Adipocyte (in vitro differentiated cells): ENCODE measurements around the gene ZNF366.

Experiments
- DNase-seq: peaks from one replicate; pipeline ENCODE4 v3.0.0-alpha.2; 2015; ENCODE audit warnings: low read depth
- H3K27me3 ChIP-seq: replicated peaks from 2 replicates; pipeline ENCODE4 v1.7.0; 2013; ENCODE audit warnings: mild to moderate bottlenecking, low read length, moderate library complexity; ENCODE audit not compliant: control insufficient read depth, insufficient read depth
- H3K36me3 ChIP-seq: 2 replicates; pipeline ENCODE4 v1.7.0; 2013; ENCODE audit warnings: low read length, mild to moderate bottlenecking, moderate library complexity; ENCODE audit not compliant: control insufficient read depth, insufficient read depth, severe bottlenecking
- H3K4me1 ChIP-seq: 2 replicates; pipeline ENCODE4 v1.7.0; 2013; ENCODE audit warnings: mild to moderate bottlenecking, low read length, moderate library complexity; ENCODE audit not compliant: control insufficient read depth, insufficient read depth
- H3K4me3 ChIP-seq: 2 replicates; pipeline ENCODE4 v1.7.0; 2013; ENCODE audit warnings: mild to moderate bottlenecking, low read length, moderate library complexity
- H3K9ac ChIP-seq: 2 replicates; pipeline ENCODE4 v1.7.0; 2013; ENCODE audit warnings: mild to moderate bottlenecking, low read length, moderate library complexity
- H3K9me3 ChIP-seq: 2 replicates; pipeline ENCODE4 v1.7.0; 2013; ENCODE audit warnings: mild to moderate bottlenecking, low read length, moderate library complexity; ENCODE audit not compliant: control insufficient read depth

ZNF366 gene

DNA sequence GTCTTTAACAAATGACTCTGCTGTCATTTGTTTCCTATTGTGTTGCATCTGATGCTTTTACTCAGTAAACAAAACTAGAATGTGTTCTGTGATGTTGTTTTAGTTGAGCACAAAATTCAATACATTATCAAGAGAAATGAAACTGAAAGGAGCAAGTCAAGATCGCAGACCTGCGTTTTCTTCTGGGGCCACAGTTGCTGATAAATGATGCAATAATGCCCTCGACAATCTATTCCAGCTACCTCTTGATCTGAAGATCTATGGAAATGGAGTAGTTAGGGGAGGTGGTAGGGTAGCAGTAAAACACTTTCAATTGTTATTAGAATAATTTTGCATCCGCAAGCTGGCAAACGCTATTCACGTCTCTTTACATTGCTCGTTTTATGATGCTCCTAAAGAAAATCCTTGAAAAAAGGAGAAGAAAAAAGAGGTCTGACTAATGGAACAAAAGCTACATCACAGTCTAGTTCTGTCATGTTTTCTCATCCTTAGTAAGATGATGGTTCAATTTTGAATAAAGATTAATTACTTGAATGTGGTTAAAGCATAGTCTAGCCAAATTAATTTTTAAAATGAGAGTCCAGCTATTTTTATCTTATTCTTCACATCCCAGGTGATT lies 1.6 kb downstream of the ZNF366 start:
- no peaks in the 10 kb centered on the region for H3K9me3 ChIP-seq
- H3K9ac ChIP-seq = no peak overlapping the region
- H3K4me1 ChIP-seq = peaks cover 44% of the 10 kb centered on the region
- H3K4me3 ChIP-seq = no peak overlapping the region
- H3K27me3 ChIP-seq = no peaks in the 10 kb centered on the region
- no peak for DNase-seq
- no peaks in the 10 kb centered on the region for H3K36me3 ChIP-seq

DNA sequence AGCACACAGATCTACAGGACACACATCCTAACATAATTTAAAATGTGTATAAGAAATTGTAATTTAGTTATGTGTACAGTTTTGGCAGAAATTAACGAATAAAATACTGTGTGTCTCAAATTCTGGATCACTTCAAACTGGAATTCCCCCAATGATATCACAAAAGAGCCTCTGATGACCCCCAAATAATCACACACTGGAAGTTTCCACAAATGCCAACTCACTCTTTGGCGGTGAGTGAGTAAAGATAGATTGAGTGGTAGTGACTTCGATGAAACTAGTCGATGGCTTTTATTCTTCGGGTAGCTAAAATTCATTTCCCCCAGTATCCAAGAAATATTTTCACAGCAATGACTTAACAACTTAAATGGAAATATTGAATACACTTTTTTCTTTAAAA lies 2.2 kb downstream of the ZNF366 start:
- H3K4me1 ChIP-seq = peaks cover 39% of the 10 kb centered on the region
- H3K9me3 ChIP-seq = no peaks in the 10 kb centered on the region
- no peak overlapping the region for H3K4me3 ChIP-seq
- H3K9ac ChIP-seq = peak overlapping the region; percentile 70
- H3K36me3 ChIP-seq = no peaks in the 10 kb centered on the region
- no peaks in the 10 kb centered on the region for H3K27me3 ChIP-seq
- no peak for DNase-seq

DNA sequence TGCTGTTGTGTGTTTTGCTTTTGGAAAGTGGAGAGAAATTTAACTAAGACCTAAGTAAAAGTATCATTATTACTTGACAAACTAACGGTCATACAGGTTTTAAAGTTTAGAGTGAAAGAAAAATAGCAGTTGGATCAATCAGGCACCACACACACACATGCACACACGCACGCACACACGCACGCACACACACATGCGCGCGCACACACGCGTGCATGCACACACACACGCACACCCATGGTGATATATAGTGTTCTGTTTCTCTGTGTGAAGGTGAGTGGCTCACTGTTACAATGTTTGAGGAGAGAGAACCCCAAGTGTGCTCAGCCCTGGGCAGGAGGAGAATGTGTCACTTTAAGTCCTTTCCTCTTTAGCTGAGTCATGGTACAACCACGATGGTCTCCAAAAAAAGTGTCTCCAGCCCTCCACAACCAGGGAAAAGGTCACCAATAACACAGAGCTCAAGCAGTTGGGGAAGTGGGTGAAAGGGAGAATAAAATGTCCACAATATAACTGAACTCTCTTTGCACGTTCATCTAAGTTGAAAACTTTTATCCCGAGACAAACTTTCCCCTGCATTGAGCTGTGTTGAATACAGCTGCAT lies 3.2 kb downstream of the ZNF366 start:
- Histone ChIP-seq H3K9ac (peak overlapping the region; percentile 70), H3K9me3 (no peaks in the 10 kb centered on the region), H3K36me3 (no peaks in the 10 kb centered on the region), H3K4me1 (peaks cover 32% of the 10 kb centered on the region), H3K4me3 (peak overlapping the region; percentile 52), H3K27me3 (no peaks in the 10 kb centered on the region)
- peak; percentile 36 for DNase-seq

DNA sequence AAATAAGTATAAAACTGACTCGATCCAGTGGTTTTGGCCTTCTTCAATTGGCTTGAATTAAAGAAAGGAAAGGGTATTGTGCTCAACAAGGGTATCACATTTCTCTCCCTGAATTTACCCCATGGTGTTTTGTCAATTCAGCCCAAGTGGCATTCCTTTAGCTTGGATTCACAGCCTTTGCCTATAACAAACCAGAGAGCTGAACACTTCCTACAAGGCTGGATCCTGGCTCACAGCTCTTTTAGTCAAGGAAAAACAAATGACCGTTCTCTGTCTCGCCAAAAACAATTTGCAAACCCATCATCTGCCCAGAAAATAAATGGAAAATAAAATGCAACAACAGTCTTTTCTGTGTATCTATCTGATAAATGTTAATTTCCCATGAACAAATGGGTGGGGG lies 5.7 kb downstream of the ZNF366 start:
- peak overlapping the region; percentile 17 for H3K9ac ChIP-seq
- no peaks in the 10 kb centered on the region for H3K36me3 ChIP-seq
- no peaks in the 10 kb centered on the region for H3K9me3 ChIP-seq
- no peak for DNase-seq
- peaks cover 33% of the 10 kb centered on the region for H3K4me1 ChIP-seq
- no peaks in the 10 kb centered on the region for H3K27me3 ChIP-seq
- no peak overlapping the region for H3K4me3 ChIP-seq

DNA sequence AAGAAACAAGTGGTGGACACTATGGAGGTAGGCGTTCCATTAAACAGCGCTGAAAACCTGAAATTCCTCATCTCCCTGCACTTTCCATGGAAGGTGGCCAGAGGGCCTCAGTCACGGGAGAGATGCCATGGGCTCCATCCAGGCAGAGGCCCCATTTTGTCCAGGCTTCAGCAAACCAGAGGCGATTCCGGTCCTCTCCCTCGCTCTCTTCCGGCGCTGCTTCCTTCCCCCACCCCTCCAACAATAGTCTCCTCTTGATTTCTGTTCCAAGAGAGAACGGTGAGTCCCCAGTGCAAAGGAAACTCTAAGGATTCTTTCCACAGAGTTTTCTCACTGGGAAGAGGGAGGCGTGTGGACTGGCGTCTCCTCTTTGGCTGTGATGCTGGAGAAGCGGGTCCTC lies 7.5 kb downstream of the ZNF366 start:
- H3K27me3 ChIP-seq = no peaks in the 10 kb centered on the region
- no peak overlapping the region for H3K4me3 ChIP-seq
- H3K9ac ChIP-seq = peak overlapping the region; percentile 11
- no peaks in the 10 kb centered on the region for H3K9me3 ChIP-seq
- H3K4me1 ChIP-seq = peaks cover 32% of the 10 kb centered on the region
- DNase-seq = no peak
- no peaks in the 10 kb centered on the region for H3K36me3 ChIP-seq

DNA sequence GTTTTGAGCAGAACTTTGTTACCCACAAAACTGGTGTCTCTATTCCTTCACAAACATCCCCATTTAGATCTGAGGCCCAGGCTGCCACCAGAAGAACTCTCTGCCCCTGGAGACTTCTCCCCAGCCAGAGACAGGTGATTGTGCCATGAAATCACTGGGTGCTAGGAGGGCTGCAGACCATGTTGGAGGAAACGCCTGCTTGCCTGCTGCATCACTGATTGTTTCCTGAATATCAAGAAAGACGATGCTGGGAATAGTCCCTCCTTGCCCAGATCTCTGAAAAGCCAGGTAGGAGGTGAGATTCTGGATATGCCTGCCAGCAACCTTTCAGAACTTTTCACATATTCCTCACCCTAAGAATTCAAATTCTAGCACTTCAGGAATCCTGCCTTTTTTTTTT lies 8.1 kb downstream of the ZNF366 start:
- no peaks in the 10 kb centered on the region for H3K9me3 ChIP-seq
- peaks cover 32% of the 10 kb centered on the region for H3K4me1 ChIP-seq
- H3K9ac ChIP-seq = no peak overlapping the region
- H3K27me3 ChIP-seq = no peaks in the 10 kb centered on the region
- no peak overlapping the region for H3K4me3 ChIP-seq
- no peaks in the 10 kb centered on the region for H3K36me3 ChIP-seq
- no peak for DNase-seq

DNA sequence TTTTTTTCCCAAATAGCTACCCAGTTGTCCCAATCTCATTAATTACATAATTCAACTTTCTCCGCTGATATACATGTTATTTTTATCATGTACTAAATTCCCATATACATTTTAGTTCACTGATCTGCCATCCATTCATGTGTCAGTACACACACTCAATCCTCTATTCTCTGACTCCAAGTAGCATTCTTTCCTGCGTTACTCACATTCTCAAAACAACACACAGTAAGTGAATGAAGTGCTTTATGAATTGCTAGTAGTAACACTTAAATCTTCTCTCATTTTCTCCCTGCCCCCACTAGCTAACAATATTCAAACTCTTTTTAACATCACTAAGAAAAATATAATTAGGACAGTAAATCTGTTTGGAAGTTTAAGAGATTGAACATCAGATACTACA lies 8.9 kb downstream of the ZNF366 start:
- no peaks in the 10 kb centered on the region for H3K9me3 ChIP-seq
- H3K27me3 ChIP-seq = no peaks in the 10 kb centered on the region
- H3K9ac ChIP-seq = no peak overlapping the region
- no peak overlapping the region for H3K4me3 ChIP-seq
- no peaks in the 10 kb centered on the region for H3K36me3 ChIP-seq
- peak; percentile 60 for DNase-seq
- H3K4me1 ChIP-seq = peaks cover 25% of the 10 kb centered on the region

DNA sequence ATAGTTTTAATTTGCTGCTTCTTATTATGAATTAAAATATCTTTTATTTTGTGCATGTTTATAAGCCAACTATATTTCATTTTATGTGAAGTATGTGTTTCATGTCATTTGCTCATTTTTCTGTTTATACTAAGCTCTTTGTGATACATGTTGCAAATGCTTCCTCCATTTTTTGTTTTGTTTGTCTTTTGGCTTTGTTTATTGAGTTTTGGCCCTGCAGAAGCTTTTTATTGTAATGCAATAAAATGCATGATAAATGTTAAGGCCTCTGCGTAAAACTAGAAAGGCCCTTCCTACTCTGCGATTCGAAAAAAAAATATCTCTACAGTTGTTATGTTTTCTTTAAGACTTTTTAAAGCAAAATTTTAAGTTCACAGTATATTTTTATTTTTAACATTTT lies 9.4 kb downstream of the ZNF366 start:
- Histone ChIP-seq H3K4me3 (no peak overlapping the region), H3K9ac (no peak overlapping the region), H3K36me3 (no peaks in the 10 kb centered on the region), H3K9me3 (no peaks in the 10 kb centered on the region), H3K4me1 (peaks cover 21% of the 10 kb centered on the region), H3K27me3 (no peaks in the 10 kb centered on the region)
- DNase-seq = no peak

DNA sequence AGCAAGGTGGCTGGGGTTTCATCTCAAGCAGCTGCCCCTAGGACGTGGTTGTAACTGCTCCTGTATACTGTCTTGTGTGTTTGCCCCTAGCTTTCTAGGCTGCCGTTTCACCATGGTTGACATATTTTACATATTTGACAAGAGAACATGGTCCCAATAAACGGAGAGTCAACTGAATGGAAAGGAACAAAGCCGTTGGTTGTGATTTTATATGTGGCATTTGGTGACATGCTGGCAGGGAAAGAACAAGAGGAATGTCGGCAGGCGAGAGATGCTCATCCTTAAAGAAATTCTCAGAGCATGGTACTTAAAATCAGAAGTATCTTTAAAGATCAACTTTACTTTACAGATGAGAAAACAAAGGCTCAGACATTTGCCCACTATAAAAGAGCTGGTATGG lies 11.8 kb downstream of the ZNF366 start:
- Histone ChIP-seq H3K4me1 (peaks cover 21% of the 10 kb centered on the region), H3K4me3 (peak overlapping the region; percentile 36), H3K36me3 (no peaks in the 10 kb centered on the region), H3K9me3 (no peaks in the 10 kb centered on the region), H3K27me3 (no peaks in the 10 kb centered on the region), H3K9ac (peak overlapping the region; percentile 70)
- DNase-seq = no peak

DNA sequence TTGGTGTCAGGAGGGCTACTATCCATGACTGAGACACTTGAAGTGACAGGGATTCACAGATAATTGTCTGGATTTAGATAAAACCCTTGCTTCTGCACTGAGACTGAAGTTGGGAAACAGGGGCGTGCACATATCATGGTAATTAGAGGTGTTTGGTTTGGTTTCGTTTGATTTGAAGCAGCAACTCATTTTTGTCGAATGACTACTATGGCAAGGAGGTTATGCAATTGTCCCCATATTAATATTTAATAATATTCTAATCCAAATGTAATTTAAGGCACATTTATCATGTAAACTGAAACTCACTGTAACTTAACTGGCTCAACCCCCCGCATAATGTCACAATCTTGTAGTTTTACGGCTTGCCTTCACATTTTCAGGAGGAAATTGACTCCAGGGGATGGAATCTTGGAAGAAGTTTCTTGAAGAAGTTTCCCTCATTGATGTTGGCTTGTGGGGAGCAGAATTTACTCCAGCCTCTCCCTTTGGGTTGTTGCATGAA lies 12.5 kb downstream of the ZNF366 start:
- H3K9ac ChIP-seq = peak overlapping the region; percentile 70
- H3K36me3 ChIP-seq = no peaks in the 10 kb centered on the region
- no peaks in the 10 kb centered on the region for H3K27me3 ChIP-seq
- H3K4me3 ChIP-seq = peak overlapping the region; percentile 36
- H3K4me1 ChIP-seq = peaks cover 18% of the 10 kb centered on the region
- DNase-seq = no peak
- no peaks in the 10 kb centered on the region for H3K9me3 ChIP-seq

DNA sequence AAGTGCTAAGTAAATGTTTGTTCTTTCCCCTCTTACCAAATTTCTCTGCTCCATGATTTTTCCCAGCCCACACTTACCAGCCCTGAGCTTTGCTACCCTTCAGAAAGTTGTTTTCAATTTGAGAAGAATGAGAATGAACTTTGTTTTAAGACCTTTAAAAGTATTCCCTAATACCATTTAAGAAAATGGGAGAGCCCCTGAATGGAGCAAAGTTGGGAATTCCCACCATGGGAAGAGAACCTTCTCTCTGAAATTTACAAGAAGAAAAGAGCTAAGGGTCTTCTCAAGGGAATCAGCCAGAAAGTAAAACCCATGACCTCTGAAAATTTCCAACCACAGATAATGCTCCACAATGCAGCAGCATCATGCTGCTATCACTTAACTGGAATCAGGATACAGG lies 17.7 kb downstream of the ZNF366 start:
- Histone ChIP-seq H3K36me3 (no peaks in the 10 kb centered on the region), H3K27me3 (no peaks in the 10 kb centered on the region), H3K9me3 (no peaks in the 10 kb centered on the region), H3K4me3 (no peak overlapping the region), H3K9ac (no peak overlapping the region), H3K4me1 (peaks cover 25% of the 10 kb centered on the region)
- no peak for DNase-seq

DNA sequence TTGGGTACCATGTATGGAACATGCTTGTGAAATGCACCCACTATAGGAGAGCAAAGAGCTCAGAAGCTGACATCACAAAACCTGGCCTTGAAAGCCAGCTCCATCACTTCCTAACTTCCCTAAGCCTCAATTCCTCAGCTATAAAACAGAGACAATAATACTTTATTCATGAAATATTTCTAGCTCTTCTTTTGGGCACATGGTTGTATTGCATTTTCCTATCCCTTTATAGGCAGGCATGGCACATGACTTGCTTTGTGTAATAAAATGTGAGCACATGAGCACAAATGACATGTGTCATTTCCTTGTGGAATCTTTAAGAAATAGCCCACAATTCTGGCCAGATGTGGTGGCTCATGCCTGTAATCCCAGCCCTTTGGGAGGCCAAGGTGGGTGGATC lies 18.5 kb downstream of the ZNF366 start:
- no peak overlapping the region for H3K9ac ChIP-seq
- no peaks in the 10 kb centered on the region for H3K27me3 ChIP-seq
- DNase-seq = no peak
- H3K9me3 ChIP-seq = no peaks in the 10 kb centered on the region
- H3K4me3 ChIP-seq = no peak overlapping the region
- H3K36me3 ChIP-seq = no peaks in the 10 kb centered on the region
- H3K4me1 ChIP-seq = peaks cover 19% of the 10 kb centered on the region
